Mesothelial cell of epicardium (in vitro differentiated cells): ENCODE results near the gene ELMO1. TPM values are rescaled to one million over a fixed set of nuclear protein-coding genes. Genes with fewer than 3 reads are reported as not detected.

Source experiments
- DNase-seq, 2 experiments: peaks; one replicate each; pipeline ENCODE4 v3.0.0; 2021; ENCODE audit warnings: low spot score in 2 of 2; ENCODE audit not compliant: unreplicated experiment in 2 of 2
- H3K27ac Mint-ChIP-seq: 2 replicates; pipeline ENCODE4 v1.8.0; 2021; ENCODE audit warnings: mixed read lengths
- H3K27me3 Mint-ChIP-seq: 2 replicates; pipeline ENCODE4 v1.8.0; 2021; ENCODE audit warnings: low read depth, mixed read lengths
- H3K36me3 Mint-ChIP-seq: 2 replicates; pipeline ENCODE4 v1.8.0; 2021; ENCODE audit warnings: mixed read lengths
- H3K4me1 Mint-ChIP-seq: 2 replicates; pipeline ENCODE4 v1.8.0; 2021; ENCODE audit warnings: mixed read lengths
- H3K4me3 Mint-ChIP-seq: 2 replicates; pipeline ENCODE4 v1.8.0; 2021; ENCODE audit warnings: mild to moderate bottlenecking, moderate library complexity, mixed read lengths
- H3K9me3 Mint-ChIP-seq: 2 replicates; pipeline ENCODE4 v1.8.0; 2021; ENCODE audit warnings: mixed read lengths
- CTCF ChIP-seq: fragments of 200-600 bp; sonication (generic); IDR thresholded peaks from one replicate; pipeline ENCODE4 v1.5.0; 2021; ENCODE audit warnings: antibody characterized with exemption; ENCODE audit not compliant: unreplicated experiment
- total RNA-seq: library from RNA; stranded (reverse); gene quantifications from 3 replicates; pipeline ENCODE4 v1.2.1, GENCODE V29; 2021

ELMO1 gene
- total RNA-seq, 1 donor from 2014 or later: 9.6 TPM

DNA sequence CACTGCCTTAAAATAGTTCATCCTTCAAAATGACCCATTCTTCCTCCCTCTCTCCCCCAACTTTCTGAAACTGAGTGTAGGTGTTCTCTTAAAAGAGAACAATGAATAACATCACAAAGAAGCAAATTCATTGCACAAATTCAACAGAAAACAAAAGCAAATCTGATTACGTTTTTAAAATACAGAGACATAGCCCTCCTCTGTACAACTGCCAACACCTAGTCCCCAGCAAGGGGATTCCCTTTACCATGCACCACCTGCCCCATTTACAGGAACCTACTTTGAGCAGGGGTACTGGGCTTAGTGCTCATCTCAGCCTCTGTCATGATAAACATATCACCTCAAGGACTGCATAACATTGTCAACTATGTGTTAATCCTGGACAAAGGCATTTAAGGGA lies 421.6 kb downstream of the ELMO1 start:
- no peak overlapping the region for H3K27ac Mint-ChIP-seq
- peaks cover 14% of the 10 kb centered on the region for H3K9me3 Mint-ChIP-seq
- no peak overlapping the region for H3K4me3 Mint-ChIP-seq
- H3K4me1 Mint-ChIP-seq: peaks cover 9% of the 10 kb centered on the region
- no peaks in the 10 kb centered on the region for H3K36me3 Mint-ChIP-seq
- no peak for TF ChIP-seq CTCF
- H3K27me3 Mint-ChIP-seq: peaks cover 1% of the 10 kb centered on the region
- no peak for DNase-seq

GRCh38 chr7:37018954-37019353 lies 429.7 kb downstream of the ELMO1 start:
- no peaks in the 10 kb centered on the region for H3K36me3 Mint-ChIP-seq
- no peak for TF ChIP-seq CTCF
- no peak overlapping the region for H3K4me3 Mint-ChIP-seq
- no peaks in the 10 kb centered on the region for H3K27me3 Mint-ChIP-seq
- no peak for DNase-seq
- H3K4me1 Mint-ChIP-seq: no peaks in the 10 kb centered on the region
- H3K9me3 Mint-ChIP-seq: peaks cover 4% of the 10 kb centered on the region
- H3K27ac Mint-ChIP-seq: no peak overlapping the region

- DNase-seq: no peak
- H3K27me3 Mint-ChIP-seq: no peaks in the 10 kb centered on the region
- no peak for TF ChIP-seq CTCF
Measured at GRCh38 chr7:37016064-37016878, 432.4 kb downstream of the ELMO1 start.

DNA sequence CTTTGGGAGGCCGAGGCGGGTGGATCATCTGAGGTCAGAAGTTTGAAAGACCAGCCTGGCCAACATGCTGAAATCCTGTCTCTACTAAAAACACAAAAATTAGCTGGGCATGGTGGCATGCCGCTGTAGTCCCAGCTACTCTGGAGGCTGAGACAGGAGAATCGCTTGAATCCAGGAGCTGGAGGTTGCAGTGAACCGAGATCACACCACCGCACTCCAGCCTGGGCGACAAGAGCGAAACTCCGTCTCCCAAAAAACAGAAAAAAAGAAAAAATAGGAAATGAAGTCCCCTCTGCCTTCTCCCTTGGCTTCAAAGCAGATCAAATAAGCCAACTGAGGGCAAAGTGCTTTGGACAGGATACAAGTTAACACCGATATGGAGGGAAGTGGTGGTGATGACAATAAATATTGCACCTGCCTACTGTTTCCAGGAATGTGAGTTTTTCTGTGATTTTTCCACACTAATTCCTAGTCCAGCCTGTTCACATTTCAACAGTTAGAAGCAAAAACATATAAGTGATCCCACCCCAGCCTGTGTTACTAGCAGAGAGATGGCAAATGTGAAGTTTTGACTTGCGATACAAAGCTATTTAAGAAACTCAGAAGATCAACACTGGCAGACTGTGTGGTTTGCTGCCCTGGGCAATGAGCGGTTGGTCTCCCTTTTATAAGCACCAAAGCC lies 433.2 kb downstream of the ELMO1 start:
- no peak for TF ChIP-seq CTCF
- H3K36me3 Mint-ChIP-seq: no peaks in the 10 kb centered on the region
- no peaks in the 10 kb centered on the region for H3K27me3 Mint-ChIP-seq
- H3K4me1 Mint-ChIP-seq: no peaks in the 10 kb centered on the region
- no peak for DNase-seq
- no peaks in the 10 kb centered on the region for H3K9me3 Mint-ChIP-seq
- H3K4me3 Mint-ChIP-seq: no peak overlapping the region
- no peak overlapping the region for H3K27ac Mint-ChIP-seq

More at GRCh38 chr7:37016064-37016878, 432.4 kb downstream of the ELMO1 start:
- H3K4me3 Mint-ChIP-seq: no peak overlapping the region
- no peaks in the 10 kb centered on the region for H3K4me1 Mint-ChIP-seq
- H3K36me3 Mint-ChIP-seq: no peaks in the 10 kb centered on the region
- H3K9me3 Mint-ChIP-seq: no peaks in the 10 kb centered on the region
- no peak overlapping the region for H3K27ac Mint-ChIP-seq

DNA sequence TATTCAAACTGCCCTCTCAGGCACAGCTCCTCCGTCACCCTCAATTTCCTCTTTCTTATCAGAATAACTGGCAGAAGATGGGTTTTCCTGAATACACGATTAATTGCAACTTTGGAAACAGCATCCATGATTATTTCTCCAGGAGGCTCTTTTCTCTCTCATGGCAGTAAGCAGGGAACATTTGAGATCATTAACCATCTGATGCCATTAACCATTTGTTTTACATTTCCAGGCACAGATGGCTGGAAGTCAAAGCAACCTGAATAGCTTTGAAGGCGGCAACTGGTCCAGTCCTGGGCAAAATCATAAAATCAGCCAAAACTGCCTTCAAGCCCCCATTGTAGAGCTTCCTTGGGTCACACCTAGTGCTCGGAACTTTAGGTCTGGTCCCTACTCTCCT lies 434.9 kb downstream of the ELMO1 start:
- TF ChIP-seq CTCF: no peak
- DNase-seq: no peak
- H3K9me3 Mint-ChIP-seq: no peaks in the 10 kb centered on the region
- H3K27ac Mint-ChIP-seq: no peak overlapping the region
- no peak overlapping the region for H3K4me3 Mint-ChIP-seq
- H3K4me1 Mint-ChIP-seq: peaks cover 2% of the 10 kb centered on the region
- no peaks in the 10 kb centered on the region for H3K27me3 Mint-ChIP-seq
- H3K36me3 Mint-ChIP-seq: no peaks in the 10 kb centered on the region
